ENCODE data around the gene PALS1.
"Not testable (repeated sequence)": the region's sequence is repeated elsewhere in the genome, so short reads cannot be mapped to it uniquely, and the experiment has no call there.

PALS1 gene

GRCh38 chr14:67260965-67261364 is 19.7 kb downstream of the PALS1 start:
- no peak for DNase-seq

- DNase-seq, result no peak
Measured at GRCh38 chr14:67263499-67264149, 22.4 kb downstream of the PALS1 start.

- no peak for DNase-seq
Measured at GRCh38 chr14:67265131-67265530, 23.9 kb downstream of the PALS1 start.

GRCh38 chr14:67267576-67268328 is 26.5 kb downstream of the PALS1 start:
- DNase-seq, result peak in 1 of 5 experiments; percentile 68

GRCh38 chr14:67268426-67269150 is 27.4 kb downstream of the PALS1 start:
- no peak for DNase-seq

GRCh38 chr14:67269298-67270060 is 28.2 kb downstream of the PALS1 start:
- no peak for DNase-seq

GRCh38 chr14:67270145-67270753 is 29.0 kb downstream of the PALS1 start:
- no peak for DNase-seq

GRCh38 chr14:67270933-67271332 is 29.7 kb downstream of the PALS1 start:
- no peak for DNase-seq

GRCh38 chr14:67273281-67273680 is 32.0 kb downstream of the PALS1 start:
- not testable (repeated sequence) for DNase-seq

- DNase-seq, result no peak
Measured at GRCh38 chr14:67276131-67276530, 34.9 kb downstream of the PALS1 start.

- DNase-seq, result no peak
Measured at GRCh38 chr14:67280506-67280905, 39.3 kb downstream of the PALS1 start.

GRCh38 chr14:67285876-67286452 is 44.7 kb downstream of the PALS1 start:
- DNase-seq, result peak in 1 of 5 experiments; percentile 19
